CD4-positive, alpha-beta T cell treated with Interleukin-4 for 4 hours (primary cell): ENCODE data around the gene CD274.
"Not testable (repeated sequence)": the region's sequence is repeated elsewhere in the genome, so short reads cannot be mapped to it uniquely, and the experiment has no call there.

Source experiments
- DNase-seq: peaks from one replicate; pipeline ENCODE4 v3.0.0-alpha.2; 2020

CD274 gene

DNA sequence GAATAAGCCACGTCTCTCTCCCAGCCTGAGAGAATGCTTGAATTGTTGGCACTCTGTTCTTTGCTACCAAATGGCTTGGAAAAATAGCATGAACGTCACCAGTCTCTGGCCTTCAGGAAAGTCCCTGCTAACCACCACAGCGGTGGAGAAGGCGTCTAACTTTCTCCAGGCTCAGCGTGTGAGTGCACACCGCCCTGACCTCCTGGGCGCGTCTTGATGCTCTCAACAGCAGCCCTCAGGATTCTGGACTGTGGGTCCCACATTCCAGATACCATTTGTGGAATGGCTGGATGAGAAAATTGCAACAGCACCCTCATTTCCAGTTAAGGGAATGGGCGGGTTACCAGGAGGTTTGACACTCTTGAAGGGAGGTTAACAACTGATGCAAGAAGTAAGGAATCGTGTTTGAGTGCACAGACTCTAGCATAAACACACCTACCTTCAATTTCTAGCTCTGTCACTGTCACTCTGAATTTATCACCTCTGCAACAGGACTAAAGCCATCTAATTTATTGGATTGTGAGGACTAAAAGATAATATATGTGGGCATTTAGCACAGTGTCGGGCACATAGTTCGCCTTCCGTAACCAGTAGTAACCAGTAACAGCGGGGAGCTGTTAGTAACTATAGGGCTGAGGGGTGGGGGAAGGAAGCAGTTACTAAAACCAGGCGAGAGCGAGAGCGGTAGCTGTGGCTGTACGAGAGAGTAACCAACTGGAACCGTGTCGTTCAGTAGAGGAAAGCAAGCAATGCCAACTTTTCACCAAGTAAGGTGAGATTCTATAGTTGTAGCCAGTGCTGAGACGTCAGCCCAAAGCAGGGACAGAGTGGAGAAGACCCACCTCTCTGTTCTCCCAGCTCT lies 11.8 kb upstream of the CD274 start:
- peak; percentile 65 for DNase-seq

DNA sequence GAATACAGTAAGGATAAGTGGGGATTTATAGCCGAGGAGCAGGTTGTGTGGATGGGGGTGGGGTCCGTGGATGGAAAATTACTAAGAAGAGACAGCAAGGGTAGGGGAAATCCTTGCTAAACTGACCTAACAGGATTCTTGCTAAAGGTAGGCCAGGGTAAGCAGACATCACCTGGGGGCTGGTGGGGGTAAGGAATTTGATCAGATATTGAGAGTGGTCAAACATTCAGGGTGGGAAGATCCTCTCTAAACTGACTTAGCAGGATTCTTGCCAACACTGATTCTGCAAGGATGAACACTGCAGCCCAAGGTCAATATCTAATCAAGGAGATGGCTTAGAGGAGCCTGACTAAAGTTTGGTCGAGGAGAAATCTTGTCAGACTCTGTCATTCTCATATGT lies 9.9 kb upstream of the CD274 start:
- no peak for DNase-seq

DNA sequence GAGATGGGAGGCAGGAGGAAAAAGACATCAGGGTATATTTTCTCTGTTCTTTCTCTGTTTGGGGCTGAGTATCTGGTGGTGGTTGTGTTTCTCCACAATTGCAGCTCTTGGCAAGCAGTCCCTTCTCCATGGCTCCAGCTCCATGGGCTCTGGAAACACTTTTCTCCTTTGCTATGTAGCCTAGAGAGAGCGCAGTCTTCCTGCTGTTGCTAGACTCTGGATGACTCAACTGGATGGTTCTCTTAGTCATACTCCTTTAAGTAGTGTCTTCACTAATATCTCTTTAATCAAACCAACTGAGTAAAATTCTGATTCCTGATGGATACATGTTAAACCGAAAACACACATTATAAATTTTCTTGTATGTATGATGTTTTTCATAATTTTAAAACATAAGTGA lies 9.3 kb upstream of the CD274 start:
- DNase-seq: no peak

DNA sequence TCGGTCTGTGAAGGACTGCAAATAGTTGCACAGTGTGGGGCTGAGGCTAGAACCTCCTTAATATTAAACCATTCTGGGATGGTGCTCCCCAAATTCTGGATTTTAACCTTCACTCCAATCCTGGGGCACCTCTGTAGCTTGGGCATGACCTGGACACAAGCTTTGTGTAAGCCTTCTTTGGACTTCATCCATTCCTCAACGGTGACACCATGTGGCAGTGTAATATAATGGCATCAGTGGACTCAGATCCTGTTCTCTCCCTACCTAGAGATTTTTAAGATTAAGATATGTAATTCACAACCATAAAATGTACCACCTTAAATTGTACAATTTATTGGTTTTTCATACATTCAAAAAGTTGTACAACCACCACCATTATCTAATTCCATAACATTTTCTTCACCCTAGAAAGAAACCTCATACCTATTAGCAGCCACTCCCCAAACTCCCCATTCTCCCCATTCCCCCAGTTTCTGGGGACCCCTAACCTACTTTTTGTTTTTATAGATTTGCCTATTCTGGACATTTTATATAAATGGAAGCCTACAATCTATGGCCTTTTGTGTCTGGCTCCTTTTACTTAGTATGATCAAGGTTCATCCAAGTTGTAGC lies 7.8 kb upstream of the CD274 start:
- DNase-seq: peak; percentile 57

DNA sequence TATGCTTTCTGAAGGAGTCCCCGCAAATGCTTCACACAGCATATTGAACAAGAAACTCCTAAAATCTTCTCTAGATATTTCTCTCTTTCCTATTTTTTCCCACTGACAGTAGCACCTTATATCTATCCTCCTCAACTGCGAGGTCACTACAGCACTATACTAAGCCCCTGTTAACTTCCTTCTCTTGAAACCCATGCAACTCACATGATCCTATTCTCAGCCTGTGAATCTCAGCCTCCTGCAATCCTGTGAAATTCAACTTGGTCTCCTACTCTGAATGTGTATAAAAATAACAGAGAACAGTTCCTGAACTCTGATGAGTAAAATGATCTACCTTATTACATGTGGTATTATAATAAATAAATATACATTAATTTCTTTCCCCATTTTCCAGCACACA lies 6.5 kb upstream of the CD274 start:
- DNase-seq: no peak

DNA sequence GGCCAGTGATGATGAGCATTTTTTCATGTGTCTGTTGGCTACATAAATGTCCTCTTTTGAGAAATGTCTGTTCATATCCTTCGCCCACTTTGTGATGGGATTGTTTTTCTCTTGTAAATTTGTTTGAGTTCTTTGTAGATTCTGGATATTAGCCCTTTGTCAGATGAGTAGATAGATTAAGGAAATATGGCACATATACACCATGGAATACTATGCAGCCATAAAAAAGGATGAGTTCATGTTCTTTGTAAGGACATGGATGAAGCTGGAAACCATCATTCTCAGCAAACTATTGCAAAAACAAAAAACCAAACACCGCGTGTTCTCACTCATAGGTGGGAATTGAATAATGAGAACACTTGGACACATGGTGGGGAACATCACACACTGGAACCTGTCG lies 5.2 kb upstream of the CD274 start:
- not testable (repeated sequence) for DNase-seq

DNA sequence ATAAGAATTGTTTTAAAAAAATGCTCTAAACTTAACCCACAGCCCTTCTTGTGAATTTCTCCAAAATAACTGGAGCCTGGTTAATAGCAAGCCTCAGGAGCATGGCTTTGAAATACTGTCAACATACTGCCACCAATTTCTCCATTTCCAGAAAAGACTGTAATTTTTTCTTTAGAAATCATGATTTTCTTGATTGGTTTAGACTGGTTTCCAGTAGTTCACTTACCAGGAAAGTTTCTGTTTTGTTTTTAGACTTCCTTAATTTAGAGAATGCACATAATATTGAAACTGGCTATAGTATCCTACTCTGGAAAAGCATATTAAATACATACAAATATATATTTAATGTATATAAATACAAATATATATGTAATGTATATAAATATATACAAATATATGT lies 4.5 kb upstream of the CD274 start:
- no peak for DNase-seq

DNA sequence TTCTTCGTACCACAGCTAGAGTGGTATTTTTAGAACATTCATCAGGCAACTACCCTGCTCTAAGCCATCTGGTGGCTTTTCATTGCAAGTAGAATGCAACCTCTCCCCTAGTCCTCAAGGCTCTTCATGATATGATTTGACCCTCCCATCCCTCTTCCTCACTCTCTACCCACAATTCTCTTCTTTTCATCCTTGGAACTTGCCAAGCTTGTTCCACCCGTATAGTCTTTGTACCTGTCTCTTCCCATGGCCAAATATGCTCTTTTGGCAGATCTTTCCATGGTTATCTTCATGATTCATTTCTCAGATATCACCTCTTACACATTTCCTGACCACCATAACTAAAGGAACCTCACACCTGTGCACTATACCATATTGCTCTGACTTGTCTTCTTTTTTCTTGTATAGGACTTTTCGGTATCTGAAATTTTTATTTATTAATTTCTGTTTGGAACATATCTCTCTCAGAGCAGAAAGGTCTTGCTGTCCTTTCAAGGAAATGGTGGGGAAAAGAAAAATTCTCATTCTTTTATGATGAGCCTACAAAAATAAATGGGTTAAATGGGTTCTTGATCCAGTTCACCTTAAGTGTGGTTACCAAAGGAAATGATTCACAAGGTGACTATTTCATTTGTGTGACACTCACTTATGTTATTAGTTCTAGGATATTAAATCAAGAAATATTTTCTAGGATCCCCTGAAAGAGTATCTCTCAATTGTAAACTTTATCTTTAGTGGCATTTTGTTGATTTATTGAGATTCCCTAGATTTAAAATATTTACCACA lies 3.7 kb upstream of the CD274 start:
- no peak for DNase-seq

DNA sequence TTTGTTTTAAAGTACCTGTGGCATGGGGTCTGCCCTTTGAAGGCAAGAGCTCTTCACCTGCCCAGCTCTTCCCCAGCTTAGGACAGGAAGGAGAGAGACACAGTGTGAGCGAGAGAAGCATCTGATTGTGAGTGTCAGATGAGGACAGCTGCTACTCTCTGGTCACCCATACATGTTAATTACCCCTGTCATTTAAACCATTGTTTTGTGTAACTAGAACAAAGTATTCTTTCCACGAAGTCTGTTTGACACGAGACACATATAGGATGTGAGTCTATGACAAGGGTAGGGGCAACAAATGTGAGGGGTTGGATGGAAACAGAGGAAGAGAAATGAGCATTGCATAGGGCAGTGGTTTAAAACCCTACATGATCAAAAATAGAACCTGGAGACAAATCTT lies 3.0 kb upstream of the CD274 start:
- no peak for DNase-seq

DNA sequence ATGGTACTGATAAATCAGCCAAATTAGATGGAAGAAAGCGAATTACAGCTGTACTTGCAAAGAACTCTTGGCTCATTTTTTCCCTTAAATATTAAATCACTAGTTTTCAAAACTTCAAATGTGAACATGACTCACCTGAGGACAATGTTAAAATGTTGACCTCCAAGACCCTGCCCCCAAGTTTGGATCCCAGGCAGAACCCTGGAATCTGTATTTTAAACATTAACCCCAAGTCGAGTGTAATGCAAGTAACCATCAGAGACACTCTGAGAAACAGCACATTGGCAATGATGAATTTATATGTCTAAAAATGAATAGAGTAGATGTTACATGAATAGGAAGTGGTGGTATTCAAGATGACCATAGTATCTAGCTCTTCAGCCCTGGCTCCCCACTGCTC lies 2.3 kb upstream of the CD274 start:
- no peak for DNase-seq

DNA sequence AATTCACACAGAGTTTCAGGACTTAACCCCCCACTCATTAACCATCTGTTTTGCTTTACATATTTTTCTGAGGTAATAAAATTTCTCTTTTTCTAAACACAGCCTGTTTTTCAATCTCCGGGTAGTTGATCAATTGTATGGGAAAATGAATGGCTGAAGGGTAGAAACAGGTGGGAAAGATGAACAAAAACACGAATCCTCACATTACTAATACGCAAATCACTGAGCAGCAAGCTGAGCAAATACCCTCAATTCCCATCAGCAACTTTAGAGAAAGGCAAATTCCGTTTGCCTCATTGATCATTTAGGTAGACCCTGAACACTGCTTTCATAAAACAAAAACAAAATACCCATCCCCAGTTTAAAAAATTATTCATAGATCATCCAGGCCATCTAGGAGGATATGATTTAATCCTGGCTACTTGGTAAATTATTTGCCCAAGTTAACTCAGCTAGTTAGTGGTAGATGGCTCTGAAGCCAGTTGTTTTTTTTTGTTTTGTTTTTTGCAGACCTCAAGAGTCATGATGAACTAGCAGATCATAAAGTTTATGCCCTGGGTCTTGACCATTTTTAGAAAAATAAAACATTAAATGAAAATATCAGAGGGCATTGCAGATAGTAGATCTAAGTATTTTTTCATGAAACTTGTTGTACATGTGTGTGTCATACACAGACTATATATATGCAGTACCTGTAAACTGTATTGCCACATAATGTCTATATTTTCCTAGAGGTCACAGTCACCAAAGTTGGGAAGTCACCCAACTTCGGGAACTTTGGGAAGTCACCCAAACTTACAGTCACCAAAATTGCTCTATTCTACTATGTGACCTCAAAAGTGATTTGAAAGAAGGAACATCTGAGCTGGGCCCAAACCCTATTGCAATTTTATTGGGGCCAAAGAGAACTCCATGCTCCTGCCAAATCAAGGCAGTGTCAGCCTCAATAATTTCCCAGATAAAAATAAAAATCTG lies 1.6 kb upstream of the CD274 start:
- no peak for DNase-seq

DNA sequence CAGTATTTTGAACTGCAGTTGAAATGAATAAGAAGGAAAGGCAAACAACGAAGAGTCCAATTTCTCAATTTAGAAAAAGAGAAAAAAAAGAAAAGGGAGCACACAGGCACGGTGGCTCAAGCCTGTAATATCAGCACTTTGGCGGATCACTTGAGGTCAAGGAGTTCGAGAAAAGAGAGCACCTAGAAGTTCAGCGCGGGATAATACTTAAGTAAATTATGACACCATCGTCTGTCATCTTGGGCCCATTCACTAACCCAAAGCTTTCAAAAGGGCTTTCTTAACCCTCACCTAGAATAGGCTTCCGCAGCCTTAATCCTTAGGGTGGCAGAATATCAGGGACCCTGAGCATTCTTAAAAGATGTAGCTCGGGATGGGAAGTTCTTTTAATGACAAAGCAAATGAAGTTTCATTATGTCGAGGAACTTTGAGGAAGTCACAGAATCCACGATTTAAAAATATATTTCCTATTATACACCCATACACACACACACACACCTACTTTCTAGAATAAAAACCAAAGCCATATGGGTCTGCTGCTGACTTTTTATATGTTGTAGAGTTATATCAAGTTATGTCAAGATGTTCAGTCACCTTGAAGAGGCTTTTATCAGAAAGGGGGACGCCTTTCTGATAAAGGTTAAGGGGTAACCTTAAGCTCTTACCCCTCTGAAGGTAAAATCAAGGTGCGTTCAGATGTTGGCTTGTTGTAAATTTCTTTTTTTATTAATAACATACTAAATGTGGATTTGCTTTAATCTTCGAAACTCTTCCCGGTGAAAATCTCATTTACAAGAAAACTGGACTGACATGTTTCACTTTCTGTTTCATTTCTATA lies 602 bp upstream of the CD274 start:
- no peak for DNase-seq

DNA sequence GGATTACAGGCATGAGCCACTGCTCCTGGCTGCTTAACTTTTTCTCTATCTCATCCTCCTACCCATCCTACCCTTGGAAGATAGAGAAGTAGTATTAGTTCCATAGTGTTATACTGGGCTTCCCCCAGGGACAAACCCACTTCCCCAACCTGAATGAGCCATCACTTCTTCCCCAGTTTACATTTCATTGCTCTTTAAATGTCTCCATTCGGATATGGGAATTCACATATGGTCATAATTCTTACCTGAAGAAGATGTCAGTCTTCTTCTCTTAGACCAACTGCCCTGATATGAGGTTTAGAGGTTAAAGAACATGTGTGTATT lies 1.9 kb downstream of the CD274 start:
- DNase-seq: no peak

DNA sequence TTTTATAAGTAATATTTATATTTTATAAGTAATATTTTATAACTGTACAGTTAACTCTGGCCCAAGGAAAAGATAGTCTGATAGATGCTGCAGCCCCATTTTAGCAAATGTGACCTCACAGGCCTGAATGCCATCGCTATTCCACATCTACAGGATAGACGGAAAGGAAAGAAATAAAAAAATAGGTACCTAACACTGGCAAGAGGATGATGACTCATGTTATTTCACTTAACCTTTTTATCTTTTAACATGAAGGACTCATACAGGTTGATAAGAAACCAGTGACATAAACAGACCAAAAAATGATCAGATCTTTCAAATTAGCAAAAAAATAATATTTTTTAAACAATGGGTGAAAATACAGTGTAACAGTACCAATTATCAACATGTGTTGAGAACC lies 2.7 kb downstream of the CD274 start:
- DNase-seq: peak; percentile 52

DNA sequence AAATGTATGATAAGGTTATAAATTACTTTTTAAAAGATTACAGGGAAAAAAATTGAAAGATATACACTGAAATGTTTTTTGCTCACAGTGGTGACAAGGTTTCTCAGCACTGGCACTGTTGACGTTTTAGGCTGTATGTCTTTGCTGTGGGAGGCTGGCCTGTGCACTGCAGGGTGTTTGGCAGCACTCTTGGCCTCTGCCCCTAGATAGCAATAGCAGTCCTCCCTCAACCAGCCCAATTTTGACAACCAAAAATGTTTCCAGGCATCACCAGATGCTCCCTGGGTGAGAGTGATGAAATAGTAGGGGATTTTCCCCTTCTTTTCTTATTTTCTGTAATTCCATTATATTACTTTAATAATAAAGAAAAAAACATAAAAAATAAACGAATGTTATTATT lies 3.3 kb downstream of the CD274 start:
- no peak for DNase-seq

DNA sequence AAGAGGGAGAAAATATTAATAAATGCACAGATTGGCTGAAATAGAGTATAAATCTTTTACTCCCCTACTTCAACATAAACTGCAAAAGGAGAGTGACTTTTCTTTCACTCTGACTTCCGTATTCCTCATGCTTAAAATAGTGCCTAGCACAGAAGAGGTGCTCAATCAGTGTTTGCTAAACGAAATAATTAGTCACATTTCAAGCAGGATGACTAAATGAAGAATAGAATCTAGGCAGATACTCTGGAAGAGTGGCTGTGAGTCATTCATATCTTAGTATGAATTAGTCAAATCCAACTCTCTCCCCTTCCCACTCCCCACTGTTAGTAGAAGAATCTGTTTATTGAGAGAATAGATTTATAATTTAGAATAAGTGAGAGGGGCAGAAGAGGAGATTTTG lies 4.8 kb downstream of the CD274 start:
- DNase-seq: peak; percentile 64

DNA sequence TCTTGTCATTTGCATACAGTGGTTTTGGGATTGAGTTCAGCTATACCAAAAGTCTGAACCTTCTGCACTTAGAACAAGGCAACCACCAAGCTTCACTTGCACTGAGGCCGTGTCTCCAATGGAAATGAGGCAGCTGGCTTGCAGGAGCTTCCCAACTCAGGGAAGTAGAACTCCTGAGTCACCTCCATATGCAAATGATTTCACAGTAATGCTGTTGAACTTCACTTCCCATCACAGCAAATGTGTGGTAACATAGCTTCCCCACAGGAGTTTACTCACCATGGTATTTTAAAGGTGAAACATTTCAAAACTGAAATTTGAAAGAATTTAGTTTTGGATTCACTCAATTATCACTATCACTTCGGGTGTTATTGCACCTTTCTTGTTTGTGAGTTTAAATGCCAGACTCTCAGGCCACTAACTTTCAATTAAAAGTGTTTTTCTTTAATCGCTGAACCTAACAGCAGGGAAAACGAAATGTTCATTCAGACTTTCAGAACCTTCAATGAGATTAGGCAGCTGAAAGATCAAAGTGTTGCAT lies 9.0 kb downstream of the CD274 start:
- peak; percentile 29 for DNase-seq

DNA sequence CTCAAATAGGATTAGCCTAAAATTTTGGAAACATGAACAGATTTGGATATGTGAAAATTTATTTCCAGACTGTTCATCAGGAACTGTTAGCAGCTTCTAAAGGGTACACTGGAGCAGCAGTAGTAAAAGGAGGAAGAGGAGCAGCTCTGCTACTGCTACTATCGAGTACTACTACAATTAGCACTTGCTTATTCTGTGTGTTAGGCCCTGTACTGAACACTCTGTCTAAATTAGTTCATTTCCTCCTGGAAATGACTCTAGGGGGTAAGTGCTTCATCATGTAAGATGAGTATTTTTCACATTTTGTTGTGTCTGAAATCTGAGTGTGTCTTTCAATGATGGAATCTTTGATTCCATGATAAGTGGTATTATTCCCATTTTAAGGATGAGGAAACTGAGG lies 9.8 kb downstream of the CD274 start:
- DNase-seq: no peak

DNA sequence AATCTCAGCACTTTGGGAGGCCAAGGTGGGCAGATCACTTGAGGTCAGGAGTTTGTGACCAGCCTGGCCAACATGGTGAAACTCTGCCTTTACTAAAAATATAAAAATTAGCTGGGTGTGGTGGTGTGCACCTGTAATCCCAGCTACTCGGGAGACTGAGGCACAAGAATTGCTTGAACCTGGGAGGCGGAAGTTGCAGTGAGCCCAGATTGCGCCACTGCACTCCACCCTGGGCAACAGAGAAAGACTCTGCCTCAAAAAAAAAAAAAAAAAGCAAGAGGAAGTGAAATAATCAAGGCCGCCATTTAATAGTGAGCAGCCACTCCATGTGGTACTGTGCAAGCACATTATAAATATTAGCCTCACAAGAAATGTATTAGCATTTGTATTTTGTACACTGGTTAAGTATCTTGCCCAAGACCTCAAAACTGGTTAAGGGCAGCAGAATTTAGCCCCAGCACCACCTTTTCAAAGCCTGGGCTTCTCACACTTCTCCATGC lies 14.5 kb downstream of the CD274 start:
- not testable (repeated sequence) for DNase-seq

DNA sequence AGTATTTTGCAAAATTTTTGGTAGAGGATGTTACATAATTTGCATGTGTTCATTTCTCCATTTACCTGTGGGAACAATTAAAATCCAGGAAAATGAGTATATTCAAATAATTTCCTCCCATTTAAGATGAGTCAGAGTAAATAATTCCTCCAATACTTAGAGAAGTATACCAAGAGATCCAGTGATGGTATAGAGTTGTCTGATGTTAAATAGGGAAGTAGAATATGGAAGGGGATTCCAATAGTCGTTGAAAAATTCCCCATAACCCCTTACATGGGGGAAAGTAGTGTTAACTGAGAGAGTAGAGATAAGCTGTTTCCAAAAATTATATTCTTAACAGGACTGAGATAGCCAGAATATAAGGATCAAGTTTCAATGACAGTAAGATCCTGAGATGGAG lies 15.7 kb downstream of the CD274 start:
- DNase-seq: no peak

DNA sequence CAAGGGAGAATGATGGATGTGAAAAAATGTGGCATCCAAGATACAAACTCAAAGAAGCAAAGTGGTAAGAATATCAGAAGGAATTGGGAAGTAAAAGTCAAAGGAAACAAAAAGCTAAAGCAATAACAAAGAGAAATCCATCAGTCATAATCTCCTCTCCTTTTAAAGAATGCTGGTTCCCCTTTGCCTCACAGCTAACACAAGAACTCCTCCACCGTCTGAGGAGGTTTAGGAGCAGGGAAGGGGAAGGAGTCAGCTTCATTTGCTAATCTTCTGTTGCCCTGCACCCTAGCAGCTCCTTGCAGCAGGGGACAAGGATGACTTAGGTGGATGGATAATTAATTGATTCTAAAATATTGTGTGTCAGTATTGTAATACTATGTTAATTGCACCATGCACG lies 16.4 kb downstream of the CD274 start:
- no peak for DNase-seq
